H1 (cell line): ENCODE data around the gene CSNK2B. TPM values are rescaled to one million over a fixed set of nuclear protein-coding genes. Genes with fewer than 3 reads are reported as not detected.

ENCODE experiments used
- CTCF ChIA-PET: fragments of 300-600 bp; sonication (Branson Sonifier 250); formaldehyde crosslinking; loops from one replicate; lab custom pipeline; 2021; ENCODE audit not compliant: partially characterized antibody; lab: Charles Lee
- POLR2A ChIA-PET: fragments of 300-600 bp; sonication (Branson Sonifier 250); formaldehyde crosslinking; loops from one replicate; lab custom pipeline; 2021; ENCODE audit warnings: inconsistent platforms; ENCODE audit not compliant: partially characterized antibody; lab: Charles Lee
- DNase-seq, 2 experiments: peaks; one replicate each; pipeline versions ENCODE4 v3.0.0 to v3.0.0-alpha.2; 2010 to 2022; ENCODE audit warnings: low spot score in 2 of 2, low read depth in 1 of 2, mixed read lengths in 1 of 2
- FAIRE-seq: peaks from 2 replicates; lab custom pipeline; 2011; peaks lifted over from hg19 to GRCh38; lab: Jason Lieb, UNC
- H2AFZ ChIP-seq: 2 replicates; pipeline ENCODE4 v1.8.1; 2012; ENCODE audit warnings: low read length, inconsistent platforms
- H2AK5ac ChIP-seq: 2 replicates; pipeline ENCODE4 v1.6.1; 2013; ENCODE audit warnings: low read depth, low read length
- H2BK120ac ChIP-seq: replicated peaks from 2 replicates; pipeline ENCODE3; 2013; ENCODE audit warnings: low read depth, low read length, inconsistent platforms
- H2BK12ac ChIP-seq: 2 replicates; pipeline ENCODE4 v1.6.1; 2013; ENCODE audit warnings: low read depth, low read length
- H2BK15ac ChIP-seq: 2 replicates; pipeline ENCODE4 v1.6.1; 2013; ENCODE audit warnings: low read length
- H2BK20ac ChIP-seq: 2 replicates; pipeline ENCODE4 v1.6.1; 2013; ENCODE audit warnings: low read length
- H2BK5ac ChIP-seq: 2 replicates; pipeline ENCODE4 v1.6.1; 2013; ENCODE audit warnings: low read depth, low read length
- H3K14ac ChIP-seq: 2 replicates; pipeline ENCODE4 v1.6.1; 2013; ENCODE audit warnings: inconsistent platforms; ENCODE audit not compliant: insufficient read length
- H3K18ac ChIP-seq: 2 replicates; pipeline ENCODE4 v1.6.1; 2013; ENCODE audit warnings: low read length; ENCODE audit errors: extremely low read depth
- H3K23ac ChIP-seq: 2 replicates; pipeline ENCODE4 v1.6.1; 2013; ENCODE audit warnings: inconsistent platforms; ENCODE audit not compliant: insufficient read length
- H3K23me2 ChIP-seq: 2 replicates; pipeline ENCODE4 v1.6.1; 2013; ENCODE audit warnings: low read depth, low read length
- H3K27ac ChIP-seq: 2 replicates; pipeline ENCODE4 v1.6.1; 2011; ENCODE audit warnings: low read depth, low read length, inconsistent platforms
- H3K27me3 ChIP-seq, 4 experiments: replicated peaks in 1 of 4; 1 replicate in 1 of 4; 2 replicates in 3 of 4; pipeline versions ENCODE4 v1.6.1 to v1.8.1; 2011 to 2013; ENCODE audit warnings: low read length in 3 of 4, mild to moderate bottlenecking in 3 of 4, inconsistent platforms in 2 of 4, mixed read lengths in 2 of 4, moderate library complexity in 1 of 4; ENCODE audit not compliant: control insufficient read depth in 3 of 4, insufficient read depth in 3 of 4; ENCODE audit errors: extremely low read depth in 1 of 4
- H3K36me3 ChIP-seq, 4 experiments: 2 replicates each; pipeline versions ENCODE4 v1.6.1 to v1.8.1; 2011 to 2013; ENCODE audit warnings: mild to moderate bottlenecking in 4 of 4, low read length in 3 of 4, moderate library complexity in 2 of 4, control low read depth in 1 of 4, inconsistent platforms in 1 of 4; ENCODE audit not compliant: insufficient read depth in 4 of 4, control insufficient read depth in 2 of 4
- H3K4ac ChIP-seq: replicated peaks from 2 replicates; pipeline ENCODE3; 2013; ENCODE audit warnings: low read length, low read depth, mixed read lengths, inconsistent platforms; ENCODE audit not compliant: insufficient read length
- H3K4me1 ChIP-seq, 4 experiments: replicated peaks in 1 of 4; 1 replicate in 1 of 4; 2 replicates in 3 of 4; pipeline versions ENCODE4 v1.6.1 to v1.8.1; 2011 to 2013; ENCODE audit warnings: low read length in 3 of 4, inconsistent platforms in 2 of 4, mixed read lengths in 1 of 4; ENCODE audit not compliant: insufficient read depth in 4 of 4, control insufficient read depth in 3 of 4
- H3K4me2 ChIP-seq, 2 experiments: 2 replicates each; pipeline versions ENCODE4 v1.6.1 to v1.8.1; 2011 to 2013; ENCODE audit warnings: low read depth in 2 of 2, low read length in 2 of 2, control low read depth in 1 of 2, inconsistent platforms in 1 of 2, mild to moderate bottlenecking in 1 of 2; ENCODE audit not compliant: insufficient read depth in 1 of 2
- H3K4me3 ChIP-seq, 4 experiments: fragments of 200-600, 300-600 bp in 1 of 4; sonication (generic), shearing (Covaris generic), sonication (Bioruptor Twin) in 1 of 4; 2 replicates each; pipeline versions ENCODE4 v1.5.1 to v1.8.1; 2011 to 2016; ENCODE audit warnings: low read length in 4 of 4, low read depth in 3 of 4, control low read depth in 2 of 4, inconsistent platforms in 2 of 4, mild to moderate bottlenecking in 2 of 4, mixed read lengths in 1 of 4, moderate library complexity in 1 of 4; ENCODE audit not compliant: insufficient read depth in 2 of 4; ENCODE audit errors: extremely low read depth in 1 of 4
- H3K56ac ChIP-seq: replicated peaks from 2 replicates; pipeline ENCODE3; 2013; ENCODE audit warnings: low read depth, mild to moderate bottlenecking, mixed read lengths, low read length, inconsistent platforms; ENCODE audit not compliant: insufficient read length
- H3K79me1 ChIP-seq: 2 replicates; pipeline ENCODE4 v1.6.1; 2013; ENCODE audit warnings: low read depth, low read length, control low read depth
- H3K79me2 ChIP-seq, 2 experiments: 2 replicates each; pipeline versions ENCODE4 v1.6.1 to v1.8.1; 2012 to 2013; ENCODE audit warnings: low read length in 2 of 2, mild to moderate bottlenecking in 2 of 2, inconsistent platforms in 1 of 2; ENCODE audit not compliant: insufficient read depth in 2 of 2, control insufficient read depth in 1 of 2
- H3K9ac ChIP-seq, 4 experiments: replicated peaks in 1 of 4; 1 replicate in 1 of 4; 2 replicates in 3 of 4; pipeline versions ENCODE4 v1.6.1 to v1.8.1; 2011 to 2013; ENCODE audit warnings: low read depth in 3 of 4, low read length in 3 of 4, control low read depth in 2 of 4, mild to moderate bottlenecking in 2 of 4, moderate library complexity in 2 of 4, inconsistent platforms in 1 of 4; ENCODE audit errors: extremely low read depth in 1 of 4
- H3K9me3 ChIP-seq, 2 experiments: 2 replicates each; pipeline versions ENCODE4 v1.6.1 to v1.8.1; 2012 to 2013; ENCODE audit warnings: mild to moderate bottlenecking in 2 of 2, moderate library complexity in 2 of 2, control low read depth in 1 of 2, inconsistent platforms in 1 of 2, low read depth in 1 of 2, low read length in 1 of 2, mixed read lengths in 1 of 2; ENCODE audit not compliant: insufficient read depth in 2 of 2
- H4K20me1 ChIP-seq, 2 experiments: replicated peaks in 1 of 2; 2 replicates each; pipeline versions ENCODE3 to v1.8.1; 2011 to 2013; ENCODE audit warnings: inconsistent platforms in 2 of 2, low read length in 2 of 2, mild to moderate bottlenecking in 1 of 2; ENCODE audit not compliant: insufficient read depth in 2 of 2, control insufficient read depth in 1 of 2
- H4K5ac ChIP-seq: 2 replicates; pipeline ENCODE4 v1.6.1; 2013; ENCODE audit warnings: low read length, low read depth, mixed read lengths, inconsistent platforms; ENCODE audit not compliant: insufficient read length
- H4K8ac ChIP-seq: 2 replicates; pipeline ENCODE4 v1.8.0; 2013; ENCODE audit warnings: mild to moderate bottlenecking, moderate library complexity, low read length, inconsistent platforms; ENCODE audit not compliant: insufficient read depth; ENCODE audit errors: extremely low read depth
- H4K91ac ChIP-seq: replicated peaks from 2 replicates; pipeline ENCODE3; 2013; ENCODE audit warnings: low read length, mixed read lengths, inconsistent platforms; ENCODE audit not compliant: insufficient read length
- CBX5 ChIP-seq: fragments of 300-800, 300-1000 bp; sonication (generic); IDR thresholded peaks from 2 replicates; pipeline ENCODE4 v1.7.1; 2016; ENCODE audit warnings: antibody characterized with exemption, low read length, low read depth
- CTBP2 ChIP-seq: IDR thresholded peaks from 2 replicates; pipeline ENCODE4 v1.7.0; 2011; ENCODE audit warnings: borderline replicate concordance, mild to moderate bottlenecking, moderate library complexity, mixed read lengths, low read length; ENCODE audit not compliant: insufficient read depth, insufficient read length
- EZH2 ChIP-seq: fragments of 200-600 bp; sonication (generic); IDR thresholded peaks from 2 replicates; pipeline ENCODE4 v1.7.1; 2012; ENCODE audit warnings: low read depth, mild to moderate bottlenecking, moderate library complexity, low read length, inconsistent platforms; ENCODE audit not compliant: severe bottlenecking
- FOSL1 ChIP-seq: IDR thresholded peaks from 2 replicates; pipeline ENCODE4 v1.6.1; 2011; ENCODE audit warnings: mild to moderate bottlenecking, low read depth, low read length, moderate library complexity; ENCODE audit not compliant: insufficient read depth
- GTF2F1 ChIP-seq: IDR thresholded peaks from 2 replicates; pipeline ENCODE4 v1.6.1; 2012; ENCODE audit warnings: low read depth, low read length, improper control_type of control experiment, borderline replicate concordance
- KDM1A ChIP-seq: fragments of 200-600, 300-600 bp; sonication (generic); IDR thresholded peaks from 2 replicates; pipeline ENCODE4 v1.7.1; 2016; ENCODE audit warnings: mild to moderate bottlenecking, low read length, borderline replicate concordance
- KDM4A ChIP-seq: IDR thresholded peaks from one replicate; pipeline ENCODE4 v1.7.1; 2012; ENCODE audit warnings: low read depth, mild to moderate bottlenecking, moderate library complexity, low read length, inconsistent platforms; ENCODE audit not compliant: severe bottlenecking
- MAFK ChIP-seq: IDR thresholded peaks from 2 replicates; pipeline ENCODE4 v1.6.1; 2012; ENCODE audit warnings: low read depth, mild to moderate bottlenecking, improper control_type of control experiment, low read length
- NANOG ChIP-seq: IDR thresholded peaks from 2 replicates; pipeline ENCODE4 v1.6.1; 2011; ENCODE audit warnings: low read length, low read depth, mild to moderate bottlenecking, inconsistent platforms; ENCODE audit not compliant: insufficient read depth, poor library complexity, severe bottlenecking
- RFX5 ChIP-seq: IDR thresholded peaks from 2 replicates; pipeline ENCODE4 v1.6.1; 2011; ENCODE audit warnings: low read depth, low read length, improper control_type of control experiment, borderline replicate concordance
- SRF ChIP-seq: IDR thresholded peaks from 2 replicates; pipeline ENCODE4 v1.6.1; 2011; ENCODE audit warnings: mild to moderate bottlenecking, low read depth, low read length, moderate library complexity
- SUZ12 ChIP-seq: fragments of 200-600 bp; sonication (generic); IDR thresholded peaks from 2 replicates; pipeline ENCODE4 v1.6.1; 2012; ENCODE audit warnings: mild to moderate bottlenecking, inconsistent platforms, low read length, moderate library complexity, mixed read lengths
- TAF1 ChIP-seq: IDR thresholded peaks from 2 replicates; pipeline ENCODE4 v1.6.1; 2011; ENCODE audit warnings: mild to moderate bottlenecking, low read depth, low read length
- TBP ChIP-seq: IDR thresholded peaks from 2 replicates; pipeline ENCODE4 v1.6.1; 2011; ENCODE audit warnings: low read depth, low read length, improper control_type of control experiment
- WGBS, 2 experiments: shearing (Covaris generic) in 1 of 2; methylation state at CpG; one replicate each; pipeline versions ENCODE4 v1.1.6 to v1.1.7; 2013 to 2015; ENCODE audit warnings: low lambda C conversion rate in 2 of 2, mixed read lengths in 2 of 2, inconsistent platforms in 1 of 2, low coverage in 1 of 2, missing lambda C conversion rate in 1 of 2; ENCODE audit not compliant: insufficient replicate concordance in 2 of 2, insufficient coverage in 1 of 2, insufficient read length in 1 of 2; ENCODE audit errors: extremely low coverage in 1 of 2, missing lambda C conversion rate in 1 of 2; 5-methylcytosine and 5-hydroxymethylcytosine counted together
- polyA plus RNA-seq, 7 experiments: library from polyadenylated mRNA; depleted of rRNA in 3 of 7; stranded (reverse) in 5 of 7; unstranded in 2 of 7; fragments of >200 nt in 5 of 7; fragments of 200-250 nt in 2 of 7; gene quantifications; 1 replicate in 5 of 7; 2 replicates in 1 of 7; 4 replicates in 1 of 7; pipeline versions ENCODE4 v1.2.1 to v1.2.3, GENCODE V29; 2011 to 2013; ENCODE audit warnings: missing spikeins in 2 of 7, mixed read lengths in 2 of 7
- total RNA-seq: library from RNA; stranded (reverse); fragmentation: NEBNext Ultra II Directional; extraction: Animal tissue kit (Norgen Biotek cat#: 25700); gene quantifications from 2 replicates; pipeline ENCODE4 v1.2.1, GENCODE V29; 2021

CSNK2B gene
- total and polyA plus RNA-seq, 2 of the 8 experiments (the other 6 are each of a cell fraction or from before 2014, with no cell fraction given): 169 to 208 TPM

- FAIRE-seq: no peak
- no peak overlapping the region for H3K14ac ChIP-seq
- H3K36me3 ChIP-seq: peaks cover 61 to 93% (median 77%) of the 10 kb centered on the region in 4 experiments
- TF ChIP-seq FOSL1 (no peak), RFX5 (no peak), MAFK (no peak), NANOG (no peak), KDM4A (no peak), CTBP2 (no peak), CBX5 (no peak), SUZ12 (no peak), EZH2 (no peak), KDM1A (no peak), TAF1 (no peak), GTF2F1 (no peak), TBP (no peak), SRF (no peak)
Measured at GRCh38 chr6:31639449-31639861, 26.4 kb upstream of the CSNK2B start.

More at GRCh38 chr6:31639449-31639861, 26.4 kb upstream of the CSNK2B start:
- H2BK120ac ChIP-seq: no peak overlapping the region
- H3K4me2 ChIP-seq: no peak overlapping the region
- H3K4me1 ChIP-seq: no peaks in the 10 kb centered on the region
- no peak overlapping the region for H3K18ac ChIP-seq
- H2BK12ac ChIP-seq: no peak overlapping the region
- WGBS, 2 experiments: 96% methylated on average over 10 of the region's 10 CpGs; no CpG with 5 or more reads in 1 of the 2 experiments
- H3K56ac ChIP-seq: no peak overlapping the region
- H3K23me2 ChIP-seq: no peaks in the 10 kb centered on the region
- H3K27me3 ChIP-seq: no peaks in the 10 kb centered on the region
- no peak overlapping the region for H2BK20ac ChIP-seq
- H3K23ac ChIP-seq: no peak overlapping the region
- CTCF ChIA-PET: interaction anchor here (0.8 to 1.8 kb wide), 6 partner anchors 12 to 41 kb away, joined by 3 to 4 read pairs (median 3); partner anchors contain the start of gene GPANK1
- no peak for DNase-seq
- no peak overlapping the region for H2AK5ac ChIP-seq
- H2BK15ac ChIP-seq: no peak overlapping the region
- H3K9ac ChIP-seq: no peak overlapping the region; a peak in 1 of 7 replicates
- no peak overlapping the region for H3K4ac ChIP-seq
- peaks cover under 1% of the 10 kb centered on the region; the same call in 1 of the 2 replicates for H3K79me1 ChIP-seq
- no peak overlapping the region for H2BK5ac ChIP-seq
- H3K4me3 ChIP-seq: no peak overlapping the region
- POLR2A ChIA-PET: interaction anchor here (0.6 to 34.9 kb wide), 26 partner anchors 5 to 248 kb away, joined by 3 to 883 read pairs (median 4); partner anchors contain the start of genes ABHD16A, AIF1, APOM and BAG6
- H4K5ac ChIP-seq: no peak overlapping the region
- no peak overlapping the region for H3K27ac ChIP-seq
- H3K9me3 ChIP-seq: no peaks in the 10 kb centered on the region
- no peaks in the 10 kb centered on the region for H3K79me2 ChIP-seq
- no peak overlapping the region for H2AFZ ChIP-seq
- H4K20me1 ChIP-seq: peaks cover 13 to 14% of the 10 kb centered on the region in 2 experiments
- H4K91ac ChIP-seq: no peak overlapping the region
- H4K8ac ChIP-seq: no peak overlapping the region
